Upper lobe of left lung (tissue), 6 donors: Measurements from ENCODE around the gene CCDC86. TPM values are rescaled to one million over a fixed set of nuclear protein-coding genes. Genes with fewer than 3 reads are reported as not detected.

Source experiments
- ATAC-seq, 2 donors: fragments of 200-7000 bp; cut with Tn5 transposase; one replicate each; pipeline ENCODE4 v1.9.1; 2022; ENCODE audit warnings: mild to moderate bottlenecking in 2 of 2, moderate library complexity in 2 of 2; ENCODE audit not compliant: low FRiP score in 2 of 2
- DNase-seq, 2 donors: peaks; one replicate each; pipeline ENCODE4 v3.0.0-alpha.2; 2019 to 2020
- H3K27ac ChIP-seq, 4 donors: fragments of 200-600 bp; sonication (generic); one replicate each; pipeline ENCODE4 v1.5.1; 2016 to 2019
- H3K27me3 ChIP-seq, 4 donors: fragments of 200-600 bp; sonication (generic); one replicate each; pipeline ENCODE4 v1.5.1; 2017 to 2019
- H3K36me3 ChIP-seq, 4 donors: fragments of 200-600 bp; sonication (generic); one replicate each; pipeline ENCODE4 v1.5.1; 2016 to 2019
- H3K4me1 ChIP-seq, 4 donors: fragments of 200-600 bp; sonication (generic); one replicate each; pipeline ENCODE4 v1.5.1; 2018 to 2019
- H3K4me3 ChIP-seq, 4 donors: fragments of 200-600 bp; sonication (generic); one replicate each; pipeline ENCODE4 v1.5.1; 2017 to 2019; ENCODE audit warnings: mild to moderate bottlenecking in 2 of 4, moderate library complexity in 1 of 4
- H3K9me3 ChIP-seq, 4 donors: fragments of 200-600 bp; sonication (generic); one replicate each; pipeline ENCODE4 v1.5.1; 2018 to 2019
- CTCF ChIP-seq, 6 experiments: fragments of 450-650 bp in 4 of 6; fragments of 200-600 bp in 2 of 6; sonication (generic) in 2 of 6; IDR thresholded peaks; one replicate each; pipeline ENCODE4 v1.5.1; 2016 to 2019; ENCODE audit warnings: antibody characterized with exemption in 6 of 6
- EP300 ChIP-seq, 4 donors: sonication (generic); formaldehyde crosslinking; IDR thresholded peaks; one replicate each; pipeline ENCODE4 v1.5.1; 2017; ENCODE audit warnings: antibody characterized with exemption in 4 of 4, control low read depth in 2 of 4
- POLR2A ChIP-seq, 4 donors: fragments of 450-650 bp; IDR thresholded peaks; one replicate each; pipeline ENCODE4 v1.5.1; 2016 to 2017; ENCODE audit warnings: antibody characterized with exemption in 4 of 4, mild to moderate bottlenecking in 2 of 4
- POLR2AphosphoS5 ChIP-seq, 2 donors: sonication (generic); formaldehyde crosslinking; IDR thresholded peaks; one replicate each; pipeline ENCODE4 v1.5.1; 2017; ENCODE audit warnings: antibody characterized with exemption in 2 of 2
- WGBS, 2 donors: methylation state at CpG; one replicate each; pipeline ENCODE4 v1.1.5; 2017 to 2018; 5-methylcytosine and 5-hydroxymethylcytosine counted together
- total RNA-seq, 6 donors: library from RNA; depleted of rRNA in 4 of 6; stranded (reverse); fragments of >200 nt in 4 of 6; gene quantifications; one replicate each; pipeline versions ENCODE4 v1.1.0 to v1.2.1, GENCODE V29; 2016 to 2021
- donor health status: DM: no; HTN: no; CAD: no; lungs with moderate emphysema.
- donor health status: DM: no; HTN: yes; CAD: no; lungs with severe emphysema.

Gene CCDC86
- total RNA-seq, 6 donors from 2014 or later = 9.0 to 25.1 (median 17.9) TPM

- Histone ChIP-seq H3K27me3 (no peaks in the 10 kb centered on the region), H3K36me3 (peaks cover 0 to 51% (median 38%) of the 10 kb centered on the region in 4 donors), H3K4me1 (peaks cover 14 to 22% (median 17%) of the 10 kb centered on the region in 4 donors), H3K9me3 (no peaks in the 10 kb centered on the region), H3K27ac (no peak overlapping the region), H3K4me3 (no peak overlapping the region)
- TF ChIP-seq CTCF (IDR thresholded peaks at IDR 0.05) (no peak), EP300 (IDR thresholded peaks at IDR 0.05) (no peak), POLR2A (IDR thresholded peaks at IDR 0.05) (no peak), POLR2AphosphoS5 (IDR thresholded peaks at IDR 0.05) (no peak)
- ATAC-seq = no peak
- 91 to 93% methylated on average over 11 to 12 of the region's 12 CpGs for WGBS, 2 donors
- DNase-seq = no peak
Measured at GRCh38 chr11:60847896-60848295, 6.0 kb downstream of the CCDC86 start.

- TF ChIP-seq EP300 (IDR thresholded peaks at IDR 0.05) (no peak), POLR2A (IDR thresholded peaks at IDR 0.05) (no peak), POLR2AphosphoS5 (IDR thresholded peaks at IDR 0.05) (no peak), CTCF (IDR thresholded peaks at IDR 0.05) (no peak)
- WGBS, 2 donors = 76 to 82% methylated on average over 9 to 10 of the region's 10 CpGs
- ATAC-seq (no peak), DNase-seq (no peak)
- Histone ChIP-seq H3K9me3 (no peaks in the 10 kb centered on the region), H3K4me3 (no peak overlapping the region), H3K4me1 (peaks cover 6 to 14% (median 9%) of the 10 kb centered on the region in 4 donors), H3K27me3 (no peaks in the 10 kb centered on the region), H3K36me3 (peaks cover 0 to 56% (median 38%) of the 10 kb centered on the region in 4 donors), H3K27ac (no peak overlapping the region)
Measured at GRCh38 chr11:60848714-60849151, 6.8 kb downstream of the CCDC86 start.

DNA sequence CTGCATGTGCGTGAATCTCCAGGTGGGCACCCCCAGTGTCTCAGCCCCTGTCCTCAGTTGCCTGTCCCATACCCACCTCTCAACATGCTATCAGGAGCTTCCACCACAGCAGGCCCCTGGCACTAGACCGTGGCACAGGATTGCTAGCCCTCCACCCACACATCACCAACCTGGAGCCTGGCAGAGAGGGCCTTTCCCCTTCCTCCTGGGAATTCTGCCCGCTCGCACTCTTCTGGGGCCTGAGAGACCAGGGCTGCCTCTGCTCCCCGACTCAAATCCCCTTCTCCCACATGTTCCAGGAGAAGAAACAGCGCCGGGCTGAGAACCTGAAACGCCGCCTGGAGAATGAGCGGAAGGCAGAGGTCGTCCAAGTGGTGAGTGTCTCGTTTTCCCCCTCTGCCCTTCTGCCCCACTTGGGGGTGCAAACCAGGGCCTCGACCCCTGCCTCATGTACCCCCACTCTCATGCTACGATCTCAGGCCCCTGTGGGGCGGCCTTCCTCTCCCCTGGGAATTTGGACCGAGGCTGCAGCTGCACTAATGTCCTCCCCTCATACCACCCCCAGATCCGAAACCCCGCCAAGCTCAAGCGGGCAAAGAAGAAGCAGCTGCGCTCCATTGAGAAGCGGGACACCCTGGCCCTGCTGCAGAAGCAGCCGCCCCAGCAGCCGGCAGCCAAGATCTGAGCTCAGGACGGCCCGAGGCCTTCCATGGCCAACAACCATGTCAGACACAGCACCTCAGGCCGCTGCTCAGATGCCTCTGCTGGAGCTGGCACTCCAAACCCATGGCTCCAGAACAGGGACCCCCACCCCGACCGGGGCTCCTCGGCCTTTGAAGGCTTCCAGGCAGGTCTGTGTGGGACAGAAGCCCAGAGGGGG lies 8.0 kb downstream of the CCDC86 start:
- TF ChIP-seq EP300 (IDR thresholded peaks at IDR 0.05) (no peak), POLR2A (IDR thresholded peaks at IDR 0.05) (no peak), CTCF (IDR thresholded peaks at IDR 0.05) (no peak), POLR2AphosphoS5 (IDR thresholded peaks at IDR 0.05) (no peak)
- ATAC-seq (no peak), DNase-seq (no peak)
- peaks cover 0 to 56% (median 38%) of the 10 kb centered on the region in 4 donors for H3K36me3 ChIP-seq
- H3K4me1 ChIP-seq = peaks cover 0 to 2% (median 0%) of the 10 kb centered on the region in 4 donors
- WGBS, 2 donors = 92 to 97% methylated on average over 24 to 29 of the region's 29 CpGs
- no peak overlapping the region for H3K27ac ChIP-seq
- H3K4me3 ChIP-seq = no peak overlapping the region
- no peaks in the 10 kb centered on the region for H3K9me3 ChIP-seq
- H3K27me3 ChIP-seq = no peaks in the 10 kb centered on the region

DNA sequence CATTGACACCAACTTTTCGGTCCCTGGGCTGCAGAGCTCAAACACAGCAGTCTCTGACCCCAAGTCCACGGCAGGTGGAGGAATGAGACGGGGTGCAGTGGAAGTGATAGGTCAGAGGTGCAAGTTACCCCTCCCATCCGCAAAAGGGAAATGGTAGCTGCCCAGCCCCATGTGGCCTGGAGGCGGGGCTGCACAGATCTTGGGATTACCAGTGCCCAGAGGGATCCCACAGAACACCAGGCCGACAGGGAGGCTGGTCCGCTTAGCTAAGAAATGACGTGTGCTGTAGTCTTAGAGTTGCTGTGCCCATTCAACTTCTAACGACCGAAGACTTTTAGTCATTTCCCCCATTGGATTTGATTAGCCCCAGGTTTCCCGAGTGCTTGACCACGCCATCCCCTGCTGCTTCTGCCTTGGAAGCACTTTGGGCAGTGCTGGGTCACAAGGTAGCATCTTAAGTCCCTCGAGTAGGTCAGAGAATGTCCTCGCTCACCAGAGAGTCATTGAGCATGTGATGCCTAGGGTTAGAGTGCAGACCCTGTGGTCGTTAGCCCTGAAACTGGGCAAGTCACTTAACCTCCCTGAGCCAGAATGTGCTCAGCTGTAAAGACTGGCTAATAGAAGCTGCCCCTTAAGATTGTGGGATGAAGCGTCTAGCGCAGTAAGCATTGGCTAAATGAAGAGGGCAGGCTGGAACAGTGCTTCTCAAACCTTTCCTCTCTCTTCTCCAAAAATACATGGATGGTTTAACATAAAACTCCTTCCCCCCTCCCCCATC lies 9.6 kb downstream of the CCDC86 start:
- Histone ChIP-seq H3K27me3 (no peaks in the 10 kb centered on the region), H3K9me3 (no peaks in the 10 kb centered on the region), H3K27ac (no peak overlapping the region), H3K36me3 (peaks cover 0 to 56% (median 38%) of the 10 kb centered on the region in 4 donors), H3K4me1 (no peaks in the 10 kb centered on the region), H3K4me3 (no peak overlapping the region)
- ATAC-seq = no peak
- 91 to 96% methylated on average over 17 of the region's 17 CpGs for WGBS, 2 donors
- TF ChIP-seq POLR2AphosphoS5 (IDR thresholded peaks at IDR 0.05) = no peak
- no peak for TF ChIP-seq EP300 (IDR thresholded peaks at IDR 0.05)
- TF ChIP-seq CTCF (IDR thresholded peaks at IDR 0.05) = no peak
- TF ChIP-seq POLR2A (IDR thresholded peaks at IDR 0.05) = no peak
- no peak for DNase-seq
